SK-N-MC (cell line): ENCODE results near the gene ZCCHC7.

Experiments
- EZH2 ChIP-seq: fragments of 200-600 bp; sonication (generic); IDR thresholded peaks from one replicate; pipeline ENCODE4 v1.6.1; 2017; ENCODE audit warnings: antibody characterized with exemption
- FOXP2 ChIP-seq: optimal IDR thresholded peaks from 2 replicates; pipeline ENCODE3; 2011; ENCODE audit warnings: mild to moderate bottlenecking, moderate library complexity; ENCODE audit not compliant: insufficient read depth; ENCODE audit errors: extremely low read length, control extremely low read depth
- POLR2AphosphoS5 ChIP-seq: IDR thresholded peaks from 2 replicates; pipeline ENCODE4 v1.6.1; 2012; ENCODE audit warnings: mild to moderate bottlenecking, low read depth, low read length, borderline replicate concordance

DNA sequence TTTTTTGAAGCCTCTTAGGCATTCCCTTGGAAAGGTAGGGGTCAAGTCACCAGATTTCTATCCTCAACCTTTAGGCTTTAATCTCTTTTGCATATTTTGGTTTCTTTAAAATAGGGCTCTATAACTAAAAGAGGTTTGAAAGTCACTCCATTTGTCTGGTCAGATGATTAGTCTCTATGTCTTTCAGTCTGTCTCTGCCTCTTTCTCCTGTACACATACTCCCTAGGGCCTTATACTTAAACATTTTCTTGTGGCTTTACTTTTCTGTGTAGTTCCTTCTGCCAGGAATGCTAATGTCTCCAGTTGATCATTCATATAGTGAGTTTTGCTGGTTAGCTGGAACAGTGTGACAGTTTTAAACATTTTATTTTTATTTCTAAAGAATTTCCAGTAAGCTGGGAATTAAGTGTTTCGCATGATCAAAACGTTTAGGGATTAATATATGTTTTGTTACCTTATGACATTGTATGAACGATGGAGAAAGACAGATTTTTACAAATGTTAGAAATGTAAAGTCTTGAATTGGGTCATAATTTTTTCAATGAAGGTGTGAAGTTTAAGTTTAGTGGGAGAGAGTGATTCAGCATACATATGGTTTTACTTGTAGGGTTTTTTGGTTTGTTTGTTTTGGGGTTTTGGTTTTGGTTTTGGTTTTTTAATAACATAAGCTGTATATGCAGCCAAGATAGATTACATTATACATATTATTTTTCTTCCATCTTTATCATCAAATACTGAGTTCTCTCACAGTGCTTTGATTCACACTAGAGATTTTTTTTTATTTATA is 90.6 kb downstream of the ZCCHC7 start:
- no peak for TF ChIP-seq POLR2AphosphoS5
- TF ChIP-seq EZH2 = no peak
- TF ChIP-seq FOXP2 = no peak
